SJCRH30 (cell line): ENCODE results near the gene TTLL3. TPM values are rescaled to one million over a fixed set of nuclear protein-coding genes. Genes with fewer than 3 reads are reported as not detected.
"Not testable (repeated sequence)": the region's sequence is repeated elsewhere in the genome, so short reads cannot be mapped to it uniquely, and the experiment has no call there.

Source experiments
- DNase-seq, 2 experiments: peaks; one replicate each; pipeline ENCODE4 v3.0.0-alpha.2; 2015 to 2020
- H3K27ac ChIP-seq: fragments of 250-450 bp; sonication (Bioruptor Pico); 2 replicates; pipeline ENCODE4 v1.5.1; 2020; ENCODE audit warnings: mild to moderate bottlenecking, moderate library complexity
- H3K27me3 ChIP-seq: fragments of 250-450 bp; sonication (Bioruptor Pico); 2 replicates; pipeline ENCODE4 v1.5.1; 2020; ENCODE audit warnings: mild to moderate bottlenecking, moderate library complexity
- H3K36me3 ChIP-seq: fragments of 250-450 bp; sonication (Bioruptor Pico); 2 replicates; pipeline ENCODE4 v1.5.1; 2020; ENCODE audit warnings: mild to moderate bottlenecking, moderate library complexity
- H3K4me1 ChIP-seq: fragments of 250-450 bp; sonication (Bioruptor Pico); 2 replicates; pipeline ENCODE4 v1.5.1; 2020; ENCODE audit warnings: mild to moderate bottlenecking, moderate library complexity
- H3K4me3 ChIP-seq: fragments of 250-450 bp; sonication (Bioruptor Pico); 2 replicates; pipeline ENCODE4 v1.5.1; 2020; ENCODE audit warnings: mild to moderate bottlenecking, moderate library complexity
- H3K9me3 ChIP-seq: fragments of 250-450 bp; sonication (Bioruptor Pico); replicated peaks from 2 replicates; pipeline ENCODE4 v1.5.1; 2020; ENCODE audit warnings: mild to moderate bottlenecking, moderate library complexity
- total RNA-seq: library from RNA; depleted of rRNA; stranded (reverse); fragments of >200 nt; shearing (Covaris generic); gene quantifications from 2 replicates; pipeline ENCODE4 v1.2.3, GENCODE V29; 2014; rRNA removed

TTLL3 gene
- total RNA-seq, 1 experiment from 2014 or later, result 14.9 TPM

GRCh38 chr3:9875448-9875847, 65.4 kb downstream of the TTLL3 start:
- H3K9me3 ChIP-seq, result no peaks in the 10 kb centered on the region
- no peak overlapping the region for H3K27ac ChIP-seq
- no peaks in the 10 kb centered on the region for H3K27me3 ChIP-seq
- no peak overlapping the region for H3K4me3 ChIP-seq
- peak in 1 of 2 experiments; percentile 29 for DNase-seq
- peaks cover 5% of the 10 kb centered on the region; the same call in 1 of the 2 replicates for H3K4me1 ChIP-seq
- no peaks in the 10 kb centered on the region for H3K36me3 ChIP-seq

- not testable (repeated sequence) for H3K4me3 ChIP-seq, H3K9me3 ChIP-seq, H3K27me3 ChIP-seq, DNase-seq, H3K36me3 ChIP-seq, H3K4me1 ChIP-seq, H3K27ac ChIP-seq
These were observed 66.2 kb downstream of the TTLL3 start for GRCh38 chr3:9876255-9876654.

GRCh38 chr3:9876991-9877390, 66.9 kb downstream of the TTLL3 start:
- H3K27me3 ChIP-seq, result no peaks in the 10 kb centered on the region
- peaks cover 16% of the 10 kb centered on the region for H3K4me1 ChIP-seq
- H3K27ac ChIP-seq, result no peak overlapping the region
- no peaks in the 10 kb centered on the region for H3K36me3 ChIP-seq
- no peaks in the 10 kb centered on the region for H3K9me3 ChIP-seq
- peak in 1 of 2 experiments; percentile 27 for DNase-seq
- no peak overlapping the region for H3K4me3 ChIP-seq

- H3K4me1 ChIP-seq, result peaks cover 16% of the 10 kb centered on the region
- H3K27ac ChIP-seq, result no peak overlapping the region
- no peaks in the 10 kb centered on the region for H3K9me3 ChIP-seq
- no peaks in the 10 kb centered on the region for H3K36me3 ChIP-seq
- H3K27me3 ChIP-seq, result no peaks in the 10 kb centered on the region
- DNase-seq, result no peak
- no peak overlapping the region for H3K4me3 ChIP-seq
These were observed 68.6 kb downstream of the TTLL3 start for GRCh38 chr3:9878700-9879099.

GRCh38 chr3:9879830-9880549, 69.9 kb downstream of the TTLL3 start, which contains the start of gene CIDEC:
Gene CIDEC (minus strand): TSS chr3:9880253. CDS start chr3:9878486, 1,767 bp downstream.
- H3K27ac ChIP-seq, result no peak within 1 kb of the TSS
- no peak for DNase-seq
- no peaks in the 10 kb centered on the region for H3K9me3 ChIP-seq
- no peaks in the 10 kb centered on the region for H3K36me3 ChIP-seq
- H3K27me3 ChIP-seq, result no peaks in the 10 kb centered on the region
- no peak within 1 kb of the TSS for H3K4me3 ChIP-seq
- H3K4me1 ChIP-seq, result peaks cover 24% of the 10 kb centered on the region

GRCh38 chr3:9881441-9881840, 71.4 kb downstream of the TTLL3 start:
- Histone ChIP-seq H3K4me1 (peaks cover 19% of the 10 kb centered on the region), H3K36me3 (no peaks in the 10 kb centered on the region), H3K9me3 (no peaks in the 10 kb centered on the region), H3K27me3 (no peaks in the 10 kb centered on the region), H3K27ac (no peak overlapping the region), H3K4me3 (no peak overlapping the region)
- DNase-seq, result peak; percentile 82 to 90

- Histone ChIP-seq H3K4me3 (no peak overlapping the region), H3K27me3 (no peaks in the 10 kb centered on the region), H3K4me1 (peaks cover 19% of the 10 kb centered on the region), H3K27ac (no peak overlapping the region), H3K36me3 (no peaks in the 10 kb centered on the region), H3K9me3 (no peaks in the 10 kb centered on the region)
- no peak for DNase-seq
These were observed 73.9 kb downstream of the TTLL3 start for GRCh38 chr3:9883706-9884554.

GRCh38 chr3:9884555-9885165, 74.6 kb downstream of the TTLL3 start:
- no peak for DNase-seq
- Histone ChIP-seq H3K27me3 (no peaks in the 10 kb centered on the region; the same call in 1 of the 2 replicates), H3K4me1 (peaks cover 19% of the 10 kb centered on the region), H3K27ac (no peak overlapping the region), H3K4me3 (no peak overlapping the region), H3K36me3 (no peaks in the 10 kb centered on the region), H3K9me3 (no peaks in the 10 kb centered on the region)

Other genes with a start within 250 kb of the TTLL3 start
- 21.2 and 21.7 TPM in 2 replicates for gene MTMR14, start 160.8 kb upstream of the TTLL3 start, total RNA-seq
- 0.06 TPM in 1 of 2 replicates, not detected in the other for gene CPNE9, start 106.4 kb upstream of the TTLL3 start, total RNA-seq
- 22.0 and 23.4 TPM in 2 replicates for gene BRPF1, start 78.5 kb upstream of the TTLL3 start, total RNA-seq
- gene OGG1, start 60.3 kb upstream of the TTLL3 start, total RNA-seq, result 32.2 and 35.0 TPM in 2 replicates
- gene CAMK1, start 40.3 kb upstream of the TTLL3 start, total RNA-seq, result 5.8 TPM in 2 replicates
- gene TADA3, start 17.8 kb upstream of the TTLL3 start, total RNA-seq, result 58.5 and 59.3 TPM in 2 replicates
- 87.4 and 96.9 TPM in 2 replicates for gene ARPC4, start 17.2 kb upstream of the TTLL3 start, total RNA-seq
- 30.0 and 34.0 TPM in 2 replicates for gene RPUSD3, start 33.7 kb downstream of the TTLL3 start, total RNA-seq
- gene CIDEC, start 70.0 kb downstream of the TTLL3 start, total RNA-seq, result not detected in 2 replicates
- gene JAGN1, start 80.3 kb downstream of the TTLL3 start, total RNA-seq, result 40.3 and 41.0 TPM in 2 replicates
- gene IL17RE, start 92.6 kb downstream of the TTLL3 start, total RNA-seq, result 0.05 and 0.12 TPM in 2 replicates
- gene IL17RC, start 106.8 kb downstream of the TTLL3 start, total RNA-seq, result 4.0 and 6.8 TPM in 2 replicates
- gene CRELD1, start 123.6 kb downstream of the TTLL3 start, total RNA-seq, result 8.1 and 8.3 TPM in 2 replicates
- gene PRRT3, start 142.1 kb downstream of the TTLL3 start, total RNA-seq, result 1.3 and 2.1 TPM in 2 replicates
- 68.5 and 68.9 TPM in 2 replicates for gene EMC3, start 176.6 kb downstream of the TTLL3 start, total RNA-seq
- 31.1 and 39.0 TPM in 2 replicates for gene FANCD2, start 216.2 kb downstream of the TTLL3 start, total RNA-seq